ENCODE results near the gene FGD2.

- TF ChIP-seq CTCF (conservative IDR thresholded peaks at IDR 0.05; ENCODE audit: low read depth in 2 of 2) (no peak), POLR2AphosphoS5 (IDR thresholded peaks at IDR 0.05; ENCODE audit: low read depth) (no peak), EZH2 (IDR thresholded peaks at IDR 0.05; ENCODE audit: low read depth, unreplicated experiment) (no peak), ETS1 (IDR thresholded peaks at IDR 0.05) (no peak), CREB1 (CRISPR knock-in tag; IDR thresholded peaks at IDR 0.05; ENCODE audit: low read depth) (no peak), REST (IDR thresholded peaks at IDR 0.05; ENCODE audit: unreplicated experiment) (no peak), JUNB (IDR thresholded peaks at IDR 0.05; ENCODE audit: unreplicated experiment) (no peak), ZNF114 (CRISPR knock-in tag; IDR thresholded peaks at IDR 0.05) (no peak), EZH2phosphoT487 (IDR thresholded peaks at IDR 0.05; ENCODE audit: unreplicated experiment) (no peak), NANOG (IDR thresholded peaks at IDR 0.05; ENCODE audit: borderline replicate concordance) (no peak), ZNF331 (CRISPR knock-in tag; IDR thresholded peaks at IDR 0.05; ENCODE audit: low read depth) (no peak), STAT1 (IDR thresholded peaks at IDR 0.05; ENCODE audit: unreplicated experiment) (no peak)
These were observed 41.9 kb downstream of the FGD2 start for GRCh38 chr6:37047346-37047688.
